SK-N-SH (cell line): Measurements from ENCODE around the gene FAM53A. TPM values are rescaled to one million over a fixed set of nuclear protein-coding genes. Genes with fewer than 3 reads are reported as not detected.

Source experiments
- CTCF ChIA-PET: fragments of 300-600, 350-600 bp; formaldehyde crosslinking; extraction: SDS; loops from one replicate; lab custom pipeline; 2021; lab: Yijun Ruan, JAX
- POLR2A ChIA-PET: fragments of 350-600 bp; sonication (Branson Sonifier 250); formaldehyde crosslinking; extraction: SDS; loops from one replicate; lab custom pipeline; 2020; ENCODE audit warnings: antibody characterized with exemption, inconsistent platforms; lab: Yijun Ruan, JAX
- DNase-seq: peaks from one replicate; pipeline ENCODE4 v3.0.0; 2012
- H2AFZ ChIP-seq: fragments of 200-600 bp; sonication (generic); 2 replicates; pipeline ENCODE4 v1.8.1; 2016; ENCODE audit warnings: antibody characterized with exemption, mild to moderate bottlenecking, low read depth
- H3F3A ChIP-seq: fragments of 200-600 bp; sonication (generic); replicated peaks from 2 replicates; pipeline ENCODE3; 2016; ENCODE audit warnings: antibody characterized with exemption, mild to moderate bottlenecking; ENCODE audit not compliant: insufficient read depth
- H3K27ac ChIP-seq, 2 experiments: fragments of 200-500 bp in 1 of 2; fragments of 200-600 bp in 1 of 2; sonication (Bioruptor generic) in 1 of 2; sonication (generic), shearing (Covaris generic) in 1 of 2; 2 replicates each; pipeline versions ENCODE4 v1.5.1 to v1.6.1; 2014 to 2016; ENCODE audit warnings: low read depth in 2 of 2, inconsistent platforms in 1 of 2, low read length in 1 of 2, mild to moderate bottlenecking in 1 of 2, mixed read lengths in 1 of 2
- H3K27me3 ChIP-seq: fragments of 200-600 bp; sonication (generic), shearing (Covaris generic); 2 replicates; pipeline ENCODE4 v1.6.1; 2016; ENCODE audit warnings: mixed run types; ENCODE audit not compliant: insufficient read depth
- H3K36me3 ChIP-seq, 2 experiments: fragments of 200-500 bp in 1 of 2; fragments of 200-600 bp in 1 of 2; sonication (Bioruptor generic) in 1 of 2; sonication (generic) in 1 of 2; replicated peaks in 1 of 2; 2 replicates each; pipeline versions ENCODE3 to v1.5.1; 2014 to 2016; ENCODE audit warnings: low read length in 1 of 2, mild to moderate bottlenecking in 1 of 2; ENCODE audit not compliant: insufficient read depth in 2 of 2, control insufficient read depth in 1 of 2
- H3K4me1 ChIP-seq, 2 experiments: fragments of 200-500 bp in 1 of 2; fragments of 200-600 bp in 1 of 2; sonication (Bioruptor generic) in 1 of 2; sonication (generic), shearing (Covaris generic) in 1 of 2; 2 replicates each; pipeline versions ENCODE4 v1.5.1 to v1.6.1; 2014 to 2016; ENCODE audit warnings: low read depth in 1 of 2, low read length in 1 of 2, mixed run types in 1 of 2; ENCODE audit not compliant: insufficient read depth in 2 of 2, control insufficient read depth in 1 of 2
- H3K4me2 ChIP-seq: fragments of 200-600 bp; sonication (generic), shearing (Covaris generic); 2 replicates; pipeline ENCODE4 v1.6.1; 2017; ENCODE audit warnings: mixed run types
- H3K4me3 ChIP-seq, 2 experiments: fragments of 200-500 bp in 1 of 2; fragments of 200-600 bp in 1 of 2; sonication (Bioruptor generic) in 1 of 2; sonication (generic), shearing (Covaris generic) in 1 of 2; 2 replicates each; pipeline versions ENCODE4 v1.5.1 to v1.8.1; 2014 to 2016; ENCODE audit warnings: low read depth in 2 of 2, inconsistent platforms in 1 of 2, low read length in 1 of 2, mild to moderate bottlenecking in 1 of 2, mixed read lengths in 1 of 2, moderate library complexity in 1 of 2
- H3K79me2 ChIP-seq: fragments of 200-600 bp; sonication (generic); 2 replicates; pipeline ENCODE4 v1.8.1; 2017; ENCODE audit warnings: mild to moderate bottlenecking; ENCODE audit not compliant: insufficient read depth
- H3K9ac ChIP-seq: fragments of 200-600 bp; sonication (generic); 2 replicates; pipeline ENCODE4 v1.6.1; 2017; ENCODE audit warnings: mixed run types
- H3K9me2 ChIP-seq: fragments of 200-600 bp; sonication (generic); 2 replicates; pipeline ENCODE4 v1.6.1; 2017; ENCODE audit warnings: mixed run types
- H3K9me3 ChIP-seq: fragments of 200-600 bp; sonication (generic); 2 replicates; pipeline ENCODE4 v1.6.1; 2017; ENCODE audit warnings: mixed run types, mild to moderate bottlenecking, moderate library complexity
- H4K20me1 ChIP-seq: fragments of 200-600 bp; sonication (generic); 2 replicates; pipeline ENCODE4 v1.6.1; 2017; ENCODE audit warnings: mild to moderate bottlenecking, mixed run types; ENCODE audit not compliant: insufficient read depth
- CHD2 ChIP-seq: fragments of 150-350 bp; IDR thresholded peaks from 2 replicates; pipeline ENCODE4 v1.6.1; 2018; ENCODE audit warnings: low read length; ENCODE audit not compliant: partially characterized antibody
- ELF1 ChIP-seq: IDR thresholded peaks from 2 replicates; pipeline ENCODE4 v1.4.0; 2012
- EP300 ChIP-seq, 2 experiments: IDR thresholded peaks; 2 replicates each; pipeline versions ENCODE4 v1.4.0 to v1.6.1; 2012; ENCODE audit warnings: borderline replicate concordance in 1 of 2, low read depth in 1 of 2, low read length in 1 of 2
- FOSL2 ChIP-seq: IDR thresholded peaks from 2 replicates; pipeline ENCODE4 v1.4.0; 2012; ENCODE audit warnings: low read depth, mild to moderate bottlenecking, moderate library complexity, borderline replicate concordance
- GABPA ChIP-seq: IDR thresholded peaks from 2 replicates; pipeline ENCODE4 v1.4.0; 2012; ENCODE audit warnings: low read depth, mild to moderate bottlenecking
- GATA2 ChIP-seq: sonication (generic); formaldehyde crosslinking; IDR thresholded peaks from 2 replicates; pipeline ENCODE4 v1.5.0; 2020; ENCODE audit warnings: mild to moderate bottlenecking, missing genetic modification reagents
- JUND ChIP-seq: IDR thresholded peaks from 2 replicates; pipeline ENCODE4 v1.4.0; 2012
- NRF1 ChIP-seq: IDR thresholded peaks from 2 replicates; pipeline ENCODE4 v1.6.1; 2012; ENCODE audit warnings: low read depth, mild to moderate bottlenecking, low read length
- RAD21 ChIP-seq: IDR thresholded peaks from 2 replicates; pipeline ENCODE4 v1.6.1; 2012; ENCODE audit warnings: mild to moderate bottlenecking, low read length
- RFX5 ChIP-seq: IDR thresholded peaks from 2 replicates; pipeline ENCODE4 v1.6.1; 2012; ENCODE audit warnings: mild to moderate bottlenecking, improper control_type of control experiment, low read length
- RXRA ChIP-seq: IDR thresholded peaks from 2 replicates; pipeline ENCODE4 v1.4.0; 2012; ENCODE audit warnings: low read depth, mild to moderate bottlenecking, borderline replicate concordance
- SIN3A ChIP-seq: IDR thresholded peaks from 2 replicates; pipeline ENCODE4 v1.6.1; 2012; ENCODE audit warnings: low read depth, mild to moderate bottlenecking, low read length, moderate library complexity, borderline replicate concordance
- YY1 ChIP-seq: IDR thresholded peaks from 2 replicates; pipeline ENCODE4 v1.4.0; 2012; ENCODE audit warnings: low read depth, mild to moderate bottlenecking
- WGBS: methylation state at CpG from one replicate; pipeline ENCODE4 v1.1.6; 2017; ENCODE audit warnings: low lambda C conversion rate; 5-methylcytosine and 5-hydroxymethylcytosine counted together
- polyA plus RNA-seq, 3 experiments: library from polyadenylated mRNA; depleted of rRNA; stranded (reverse); fragments of >200 nt; gene quantifications; 2 replicates each; pipeline ENCODE4 v1.2.3, GENCODE V29; 2012
- TF ChIP-seq, protein P1 (sequence below): IDR thresholded peaks from 2 replicates; pipeline ENCODE4 v1.6.1; 2012; ENCODE audit warnings: mild to moderate bottlenecking, low read depth, low read length, moderate library complexity
- TF ChIP-seq, protein P2 (sequence below): fragments of 200-600 bp; sonication (generic); IDR thresholded peaks from 2 replicates; pipeline ENCODE4 v1.6.1; 2017; ENCODE audit warnings: antibody characterized with exemption, mild to moderate bottlenecking, moderate library complexity
- TF ChIP-seq, protein P3 (sequence below): fragments of 150-350 bp; IDR thresholded peaks from 2 replicates; pipeline ENCODE4 v1.6.1; 2017; ENCODE audit warnings: antibody characterized with exemption, low read length, low read depth, borderline replicate concordance
- TF ChIP-seq, protein P4 (sequence below): IDR thresholded peaks from 2 replicates; pipeline ENCODE4; 2012

The FAM53A gene
- polyA plus RNA-seq, 1 of the 3 experiments (the other 2 are of a cell fraction), result 7.6 TPM

DNA sequence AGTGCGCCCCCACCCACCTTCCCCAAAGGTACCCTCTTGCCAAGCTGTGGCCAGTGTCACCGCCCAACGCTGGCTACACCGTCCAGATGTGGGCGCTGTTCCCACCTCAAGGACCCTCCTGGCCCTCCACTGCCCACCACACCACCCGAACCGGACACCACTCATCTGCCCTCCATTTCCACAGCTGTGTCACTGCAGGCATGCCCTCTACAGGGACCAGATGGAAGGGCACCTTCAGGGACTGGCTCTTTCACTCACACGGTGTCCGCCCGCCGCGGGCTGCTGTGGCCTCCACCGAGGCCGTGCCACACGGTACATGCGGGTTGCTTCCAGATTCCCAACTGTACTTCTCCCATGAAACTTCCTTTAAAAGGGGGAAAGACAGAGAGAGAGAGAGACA lies 87.7 kb downstream of the FAM53A start:
- Histone ChIP-seq H3F3A (no peaks in the 10 kb centered on the region), H3K27me3 (peaks cover 38% of the 10 kb centered on the region), H3K4me2 (no peak overlapping the region), H3K79me2 (no peaks in the 10 kb centered on the region), H4K20me1 (0 out of 2 replicates have a peak, but pooled peaks cover 5% of the 10 kb centered on the region), H3K27ac (no peak overlapping the region), H3K36me3 (no peaks in the 10 kb centered on the region), H3K4me1 (peaks cover 0 to 7% of the 10 kb centered on the region in 2 experiments; a peak in 1 of 4 replicates), H2AFZ (no peak overlapping the region), H3K9ac (no peak overlapping the region), H3K9me2 (no peaks in the 10 kb centered on the region), H3K4me3 (no peak overlapping the region), H3K9me3 (no peaks in the 10 kb centered on the region)
- TF ChIP-seq GABPA (no peak), ELF1 (no peak), EP300 (IDR thresholded peaks at IDR 0.05; ENCODE audit: borderline replicate concordance in 1 of 2, low read depth in 1 of 2, low read length in 1 of 2) (no peak), RFX5 (no peak), FOSL2 (no peak), RAD21 (no peak), JUND (no peak), RXRA (no peak), NRF1 (no peak), SIN3A (no peak), GATA2 (CRISPR knock-in tag) (no peak), CHD2 (no peak), YY1 (no peak)
- TF ChIP-seq, protein P1, sequence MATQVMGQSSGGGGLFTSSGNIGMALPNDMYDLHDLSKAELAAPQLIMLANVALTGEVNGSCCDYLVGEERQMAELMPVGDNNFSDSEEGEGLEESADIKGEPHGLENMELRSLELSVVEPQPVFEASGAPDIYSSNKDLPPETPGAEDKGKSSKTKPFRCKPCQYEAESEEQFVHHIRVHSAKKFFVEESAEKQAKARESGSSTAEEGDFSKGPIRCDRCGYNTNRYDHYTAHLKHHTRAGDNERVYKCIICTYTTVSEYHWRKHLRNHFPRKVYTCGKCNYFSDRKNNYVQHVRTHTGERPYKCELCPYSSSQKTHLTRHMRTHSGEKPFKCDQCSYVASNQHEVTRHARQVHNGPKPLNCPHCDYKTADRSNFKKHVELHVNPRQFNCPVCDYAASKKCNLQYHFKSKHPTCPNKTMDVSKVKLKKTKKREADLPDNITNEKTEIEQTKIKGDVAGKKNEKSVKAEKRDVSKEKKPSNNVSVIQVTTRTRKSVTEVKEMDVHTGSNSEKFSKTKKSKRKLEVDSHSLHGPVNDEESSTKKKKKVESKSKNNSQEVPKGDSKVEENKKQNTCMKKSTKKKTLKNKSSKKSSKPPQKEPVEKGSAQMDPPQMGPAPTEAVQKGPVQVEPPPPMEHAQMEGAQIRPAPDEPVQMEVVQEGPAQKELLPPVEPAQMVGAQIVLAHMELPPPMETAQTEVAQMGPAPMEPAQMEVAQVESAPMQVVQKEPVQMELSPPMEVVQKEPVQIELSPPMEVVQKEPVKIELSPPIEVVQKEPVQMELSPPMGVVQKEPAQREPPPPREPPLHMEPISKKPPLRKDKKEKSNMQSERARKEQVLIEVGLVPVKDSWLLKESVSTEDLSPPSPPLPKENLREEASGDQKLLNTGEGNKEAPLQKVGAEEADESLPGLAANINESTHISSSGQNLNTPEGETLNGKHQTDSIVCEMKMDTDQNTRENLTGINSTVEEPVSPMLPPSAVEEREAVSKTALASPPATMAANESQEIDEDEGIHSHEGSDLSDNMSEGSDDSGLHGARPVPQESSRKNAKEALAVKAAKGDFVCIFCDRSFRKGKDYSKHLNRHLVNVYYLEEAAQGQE, result no peak
- TF ChIP-seq, protein P2, sequence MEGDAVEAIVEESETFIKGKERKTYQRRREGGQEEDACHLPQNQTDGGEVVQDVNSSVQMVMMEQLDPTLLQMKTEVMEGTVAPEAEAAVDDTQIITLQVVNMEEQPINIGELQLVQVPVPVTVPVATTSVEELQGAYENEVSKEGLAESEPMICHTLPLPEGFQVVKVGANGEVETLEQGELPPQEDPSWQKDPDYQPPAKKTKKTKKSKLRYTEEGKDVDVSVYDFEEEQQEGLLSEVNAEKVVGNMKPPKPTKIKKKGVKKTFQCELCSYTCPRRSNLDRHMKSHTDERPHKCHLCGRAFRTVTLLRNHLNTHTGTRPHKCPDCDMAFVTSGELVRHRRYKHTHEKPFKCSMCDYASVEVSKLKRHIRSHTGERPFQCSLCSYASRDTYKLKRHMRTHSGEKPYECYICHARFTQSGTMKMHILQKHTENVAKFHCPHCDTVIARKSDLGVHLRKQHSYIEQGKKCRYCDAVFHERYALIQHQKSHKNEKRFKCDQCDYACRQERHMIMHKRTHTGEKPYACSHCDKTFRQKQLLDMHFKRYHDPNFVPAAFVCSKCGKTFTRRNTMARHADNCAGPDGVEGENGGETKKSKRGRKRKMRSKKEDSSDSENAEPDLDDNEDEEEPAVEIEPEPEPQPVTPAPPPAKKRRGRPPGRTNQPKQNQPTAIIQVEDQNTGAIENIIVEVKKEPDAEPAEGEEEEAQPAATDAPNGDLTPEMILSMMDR, result no peak
- TF ChIP-seq, protein P3, sequence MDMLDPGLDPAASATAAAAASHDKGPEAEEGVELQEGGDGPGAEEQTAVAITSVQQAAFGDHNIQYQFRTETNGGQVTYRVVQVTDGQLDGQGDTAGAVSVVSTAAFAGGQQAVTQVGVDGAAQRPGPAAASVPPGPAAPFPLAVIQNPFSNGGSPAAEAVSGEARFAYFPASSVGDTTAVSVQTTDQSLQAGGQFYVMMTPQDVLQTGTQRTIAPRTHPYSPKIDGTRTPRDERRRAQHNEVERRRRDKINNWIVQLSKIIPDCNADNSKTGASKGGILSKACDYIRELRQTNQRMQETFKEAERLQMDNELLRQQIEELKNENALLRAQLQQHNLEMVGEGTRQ, result no peak
- TF ChIP-seq, protein P4, sequence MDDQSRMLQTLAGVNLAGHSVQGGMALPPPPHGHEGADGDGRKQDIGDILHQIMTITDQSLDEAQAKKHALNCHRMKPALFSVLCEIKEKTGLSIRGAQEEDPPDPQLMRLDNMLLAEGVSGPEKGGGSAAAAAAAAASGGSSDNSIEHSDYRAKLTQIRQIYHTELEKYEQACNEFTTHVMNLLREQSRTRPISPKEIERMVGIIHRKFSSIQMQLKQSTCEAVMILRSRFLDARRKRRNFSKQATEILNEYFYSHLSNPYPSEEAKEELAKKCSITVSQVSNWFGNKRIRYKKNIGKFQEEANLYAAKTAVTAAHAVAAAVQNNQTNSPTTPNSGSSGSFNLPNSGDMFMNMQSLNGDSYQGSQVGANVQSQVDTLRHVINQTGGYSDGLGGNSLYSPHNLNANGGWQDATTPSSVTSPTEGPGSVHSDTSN, result no peak
- DNase-seq, result no peak
- 94% methylated on average over 16 of the region's 16 CpGs for WGBS
- POLR2A ChIA-PET, result no interaction called here
- CTCF ChIA-PET, result interaction anchor here (0.9 kb wide), 2 partner anchors 9 to 48 kb away, joined by 4 to 5 read pairs; no protein-coding TSS in a partner anchor
